Germinal center (tissue), 1 donor: ENCODE measurements around the gene ZNF396.

Experiments used
- DNase-seq: peaks from one replicate; pipeline ENCODE4 v3.0.0; 2012; ENCODE audit warnings: mixed read lengths, low spot score

ZNF396 gene

DNA sequence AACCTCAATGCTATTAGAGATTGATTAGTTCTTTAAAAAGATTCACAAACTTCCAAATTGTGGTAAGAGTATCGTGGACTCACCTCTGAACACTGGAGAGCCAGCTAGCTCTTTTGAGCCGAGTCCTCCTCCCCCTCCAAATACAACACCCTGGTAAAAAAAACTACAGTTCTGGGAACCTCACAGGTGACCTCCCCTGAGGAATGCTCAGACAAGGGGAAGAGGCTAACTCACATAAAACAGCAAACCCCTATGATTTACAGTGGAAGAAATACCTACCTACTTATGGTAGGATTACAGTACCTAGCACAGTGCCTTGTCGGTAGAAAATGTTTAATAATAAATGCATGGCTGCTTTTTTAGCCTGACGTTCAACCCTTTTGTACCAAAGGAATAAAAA lies 41.3 kb downstream of the ZNF396 start:
- no peak for DNase-seq

DNA sequence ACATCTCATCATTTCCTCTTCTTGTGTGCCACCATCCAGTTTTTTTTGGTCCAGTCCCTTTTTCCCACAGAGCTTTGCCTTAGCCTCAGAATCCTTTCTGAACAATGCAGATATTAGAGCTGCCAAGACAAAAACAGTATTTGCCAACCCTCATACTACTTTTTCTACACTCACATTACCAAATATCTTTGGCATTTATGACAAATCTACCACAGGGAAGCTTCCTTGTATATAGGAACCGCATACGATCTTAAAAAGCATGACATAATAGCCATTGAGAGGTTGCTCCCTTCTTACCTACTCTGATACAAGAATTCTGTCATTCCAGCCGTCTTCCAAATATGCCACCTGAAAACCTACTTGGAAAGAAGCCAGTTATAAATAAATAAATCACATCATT lies 42.3 kb downstream of the ZNF396 start:
- no peak for DNase-seq

DNA sequence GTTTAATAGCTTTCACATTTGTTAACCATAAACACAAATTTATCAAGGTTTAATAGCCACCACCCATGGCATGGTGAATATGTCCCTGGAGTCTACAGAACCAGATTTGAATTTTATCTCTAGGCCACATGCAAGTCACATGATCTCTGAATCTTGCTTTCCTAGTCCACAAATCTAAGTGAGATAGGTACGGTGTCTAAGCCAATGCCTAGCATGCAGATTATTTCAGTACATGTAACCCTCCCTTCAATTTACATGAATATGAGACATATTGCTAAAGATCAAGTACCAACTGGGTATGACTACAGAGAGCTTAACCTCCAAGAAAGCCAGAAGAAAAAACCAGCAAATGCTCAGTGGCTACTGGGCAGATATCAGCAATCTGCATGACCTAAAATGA lies 42.9 kb downstream of the ZNF396 start:
- no peak for DNase-seq

DNA sequence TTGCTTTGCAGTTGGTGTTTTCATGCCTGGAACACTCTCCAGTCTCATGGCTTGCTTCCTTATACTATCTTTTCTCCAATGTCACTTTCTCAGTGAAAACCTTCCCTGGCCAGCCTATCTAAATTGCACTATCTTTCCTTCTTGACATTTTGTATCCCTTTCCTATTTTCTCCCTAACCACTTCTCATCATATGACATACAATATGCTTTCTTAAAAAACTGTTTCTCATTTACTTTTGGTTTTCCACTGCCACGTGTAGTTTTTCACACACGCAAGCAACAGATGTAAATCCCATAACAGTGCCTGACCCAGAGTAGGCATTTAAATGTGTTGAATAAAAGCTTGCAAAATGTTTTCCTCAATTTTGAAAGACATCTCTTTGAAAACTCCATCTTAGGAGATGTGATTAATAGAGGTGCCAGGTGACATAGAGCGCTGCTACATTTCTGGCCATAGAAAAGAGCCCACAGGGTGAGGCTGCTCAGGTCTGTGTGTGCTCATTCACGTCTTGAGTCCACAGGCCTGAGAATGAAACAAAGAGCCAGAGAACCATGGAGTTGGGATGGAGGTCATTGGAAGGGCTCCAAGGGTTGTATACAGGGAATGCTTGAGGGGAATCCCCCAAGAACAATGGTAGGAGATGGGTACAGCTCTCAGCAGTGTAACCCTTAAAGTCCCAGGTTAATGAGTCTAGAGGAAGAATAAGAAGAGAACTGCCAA lies 45.6 kb downstream of the ZNF396 start:
- DNase-seq: no peak

DNA sequence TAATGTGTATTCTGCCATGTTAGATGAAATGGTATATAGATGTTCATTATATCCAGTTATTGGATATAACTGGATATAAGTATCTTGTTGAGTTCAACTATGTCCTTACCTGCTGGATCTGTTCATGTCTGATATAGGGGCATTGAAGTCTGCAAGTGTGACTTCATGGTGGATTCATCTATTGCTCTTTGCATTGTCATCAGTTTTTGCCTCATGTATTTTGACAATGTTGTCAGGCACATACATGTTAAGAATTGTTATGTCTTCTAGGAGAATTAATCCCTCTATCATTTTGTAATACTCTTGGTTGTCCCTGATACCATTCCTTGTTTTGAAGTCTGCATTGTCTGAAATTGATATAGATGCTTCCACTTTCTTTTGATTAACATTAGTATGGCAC lies 48.3 kb downstream of the ZNF396 start:
- DNase-seq: no peak

DNA sequence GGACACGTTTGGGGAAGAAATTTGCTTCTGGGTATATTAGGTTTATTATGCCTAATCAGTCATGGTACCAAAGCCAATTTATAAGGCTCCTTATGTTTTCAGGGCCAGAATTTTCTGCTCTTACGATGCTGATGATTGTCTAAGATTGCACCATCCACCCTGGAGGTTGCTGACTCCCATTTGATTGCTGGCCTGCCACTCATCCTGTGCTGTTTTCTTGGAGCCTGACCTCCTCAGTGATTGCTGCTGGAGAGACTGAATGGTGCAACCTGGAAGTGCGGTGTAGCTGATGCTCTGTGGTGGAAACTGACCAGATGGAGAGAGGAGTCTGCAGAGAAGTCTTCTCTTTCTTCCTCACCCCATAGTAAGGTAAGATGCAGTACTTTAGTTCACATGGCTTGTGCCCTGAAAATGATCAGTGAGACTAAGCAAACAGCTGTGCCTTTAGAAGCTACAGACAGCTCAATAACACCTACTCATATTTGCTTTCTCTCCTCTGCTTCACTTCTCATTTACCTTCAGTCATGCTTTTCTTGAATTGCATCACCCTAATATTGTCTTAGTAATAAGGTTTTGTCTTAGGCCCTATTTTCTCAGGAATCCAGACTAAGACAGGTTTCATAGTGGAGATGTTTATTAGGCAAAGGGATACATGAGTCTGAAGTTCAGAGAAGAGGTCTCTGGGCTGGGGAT lies 50.3 kb downstream of the ZNF396 start:
- DNase-seq: no peak

DNA sequence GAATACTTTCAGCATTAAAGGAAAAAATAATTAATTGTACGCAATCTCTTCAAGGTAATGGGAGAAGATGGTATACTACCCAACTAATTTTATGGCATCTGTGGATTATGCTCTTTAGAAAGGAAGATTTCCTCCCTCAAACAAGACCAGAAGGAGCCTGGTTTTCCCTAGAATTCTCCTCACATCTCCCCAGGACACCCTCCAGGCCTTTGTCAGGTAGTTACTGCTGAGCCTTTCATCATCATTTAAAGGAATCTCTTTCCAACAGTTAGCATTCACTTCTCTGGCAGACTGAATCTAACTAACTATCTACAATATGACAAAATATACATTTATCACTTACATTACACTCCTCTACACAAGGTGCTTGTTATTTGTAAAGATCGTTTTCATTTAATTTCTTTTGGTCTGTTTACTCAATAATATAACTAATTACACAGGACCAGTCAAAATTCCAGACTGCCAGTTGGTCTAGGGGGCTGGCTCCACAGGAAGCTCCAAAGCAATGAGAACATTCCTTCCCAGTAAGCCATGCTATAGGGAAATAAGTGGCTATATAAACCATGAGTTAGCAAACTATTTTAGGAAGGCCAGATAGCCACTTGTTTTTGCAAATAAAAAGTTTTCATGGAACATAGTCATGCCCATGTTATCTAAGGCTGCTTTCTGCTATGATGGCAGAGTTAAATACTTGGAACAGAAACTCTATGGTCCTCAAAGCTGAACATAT lies 52.0 kb downstream of the ZNF396 start:
- DNase-seq: no peak

DNA sequence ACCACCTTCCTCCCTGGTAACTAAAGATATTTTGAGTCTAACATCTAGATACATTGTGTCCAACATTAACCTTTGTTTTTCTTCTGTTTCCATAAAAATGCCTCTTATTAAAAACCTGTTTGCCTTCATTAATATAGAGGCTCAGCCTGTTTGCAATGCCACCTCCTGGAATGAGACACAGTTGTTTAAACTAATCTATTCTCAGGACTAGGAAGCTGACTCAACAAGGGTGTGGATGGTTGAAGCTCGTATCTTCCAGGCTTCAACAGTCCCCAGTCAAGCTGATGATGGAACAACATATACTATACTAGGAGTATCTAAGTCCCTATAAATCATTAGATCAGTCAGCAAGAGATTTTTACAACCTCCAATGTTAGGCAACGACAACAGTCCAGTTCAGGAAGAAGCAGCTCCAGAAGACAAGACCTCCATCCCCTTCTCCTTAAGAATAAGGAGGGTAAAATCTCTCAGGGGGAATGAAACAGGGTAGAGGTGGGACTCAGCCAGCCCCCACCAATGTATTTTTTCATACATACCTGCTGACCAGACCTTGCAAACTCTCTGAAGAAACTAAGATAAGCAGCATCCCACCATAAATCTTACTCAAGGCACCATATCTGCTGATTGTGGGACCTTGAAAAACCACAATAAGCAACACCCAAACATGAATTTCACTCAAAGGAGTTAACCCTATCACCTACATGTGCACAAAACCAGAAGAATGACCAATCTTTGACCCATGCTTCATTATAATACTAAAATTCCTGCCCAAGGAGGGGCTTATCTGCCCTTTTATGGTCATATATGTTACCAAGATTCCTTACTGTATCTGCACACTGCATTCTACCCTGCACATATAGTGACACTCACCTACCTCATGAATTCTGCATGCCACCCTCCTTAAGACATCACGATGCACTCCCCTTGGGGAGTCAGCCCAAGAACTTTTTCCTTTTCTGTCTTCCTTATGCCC lies 54.4 kb downstream of the ZNF396 start:
- no peak for DNase-seq
